K562 (cell line): Measurements from ENCODE around the gene NLE1. TPM values are rescaled to one million over a fixed set of nuclear protein-coding genes. Genes with fewer than 3 reads are reported as not detected.

Experiments used
- ATAC-seq: fragments of 200-7000 bp; cut with Tn5 transposase; 3 replicates; pipeline ENCODE4 v1.9.1; 2020; ENCODE audit warnings: moderate library complexity
- BruUV-seq: library from RNA; stranded (reverse); fragments of 400-500 nt; replicated peaks from 2 replicates; lab custom pipeline; 2021; lab: Mats Ljungman, UMichigan
- CTCF ChIA-PET: fragments of 300-600 bp; formaldehyde crosslinking; extraction: SDS; loops from one replicate; lab custom pipeline; 2021; ENCODE audit warnings: low intra/inter-chr PET ratio; lab: Yijun Ruan, JAX
- POLR2A ChIA-PET: fragments of 300-600, 350-650 bp; sonication (Branson Sonifier 250); formaldehyde crosslinking; extraction: SDS; loops from one replicate; lab custom pipeline; 2021; ENCODE audit warnings: antibody characterized with exemption, inconsistent platforms; lab: Yijun Ruan, JAX
- DNase-seq, 4 experiments: peaks; one replicate each; pipeline versions ENCODE4 v3.0.0 to v3.0.0-alpha.2; 2011 to 2018; ENCODE audit warnings: low spot score in 3 of 4, mixed read lengths in 3 of 4; ENCODE audit errors: extremely low read depth in 1 of 4
- FAIRE-seq: peaks from 2 replicates; lab custom pipeline; 2011; peaks lifted over from hg19 to GRCh38; lab: Jason Lieb, UNC
- H2AFZ ChIP-seq: 2 replicates; pipeline ENCODE4 v1.6.0; 2011; ENCODE audit warnings: low read depth, low read length, control low read depth, inconsistent platforms
- H3K27ac ChIP-seq: fragments of 200-600 bp; 3 replicates; pipeline ENCODE4 v1.8.0; 2011; ENCODE audit warnings: low read depth, mild to moderate bottlenecking, control low read depth, inconsistent platforms, low read length, moderate library complexity, mixed read lengths; ENCODE audit errors: extremely low read depth
- H3K27me3 ChIP-seq, 2 experiments: fragments of 300-600 bp in 1 of 2; 2 replicates in 1 of 2; 3 replicates in 1 of 2; pipeline versions ENCODE4 v1.6.0 to v1.8.0; 2011; ENCODE audit warnings: inconsistent platforms in 2 of 2, low read length in 2 of 2, mild to moderate bottlenecking in 1 of 2, mixed read lengths in 1 of 2, moderate library complexity in 1 of 2; ENCODE audit not compliant: control insufficient read depth in 2 of 2, insufficient read depth in 2 of 2
- H3K36me3 ChIP-seq: fragments of 300-600 bp; 3 replicates; pipeline ENCODE4 v1.8.0; 2011; ENCODE audit warnings: mild to moderate bottlenecking, low read length, inconsistent platforms; ENCODE audit not compliant: control insufficient read depth, insufficient read depth
- H3K4me1 ChIP-seq, 2 experiments: fragments of 200-600 bp in 1 of 2; replicated peaks in 1 of 2; 2 replicates in 1 of 2; 3 replicates in 1 of 2; pipeline versions ENCODE4 v1.5.1 to v1.8.0; 2011; ENCODE audit warnings: inconsistent platforms in 2 of 2, low read length in 2 of 2, mild to moderate bottlenecking in 1 of 2, mixed read lengths in 1 of 2, moderate library complexity in 1 of 2; ENCODE audit not compliant: control insufficient read depth in 2 of 2, insufficient read depth in 2 of 2
- H3K4me2 ChIP-seq: 2 replicates; pipeline ENCODE4 v1.6.1; 2011; ENCODE audit warnings: low read length, control low read depth, inconsistent platforms, mixed read lengths; ENCODE audit not compliant: insufficient read depth
- H3K4me3 ChIP-seq: fragments of 200-600 bp; sonication (generic), shearing (Covaris generic); 2 replicates; pipeline ENCODE4 v1.5.1; 2016; ENCODE audit warnings: control low read depth, inconsistent platforms
- H3K79me2 ChIP-seq: fragments of 200-600 bp; 3 replicates; pipeline ENCODE4 v1.8.0; 2011; ENCODE audit warnings: low read length, inconsistent platforms; ENCODE audit not compliant: control insufficient read depth, insufficient read depth
- H3K9ac ChIP-seq, 2 experiments: 2 replicates each; pipeline versions ENCODE4 v1.6.0 to v1.6.1; 2011; ENCODE audit warnings: low read depth in 2 of 2, low read length in 2 of 2, control low read depth in 1 of 2, inconsistent platforms in 1 of 2, mild to moderate bottlenecking in 1 of 2, mixed read lengths in 1 of 2; ENCODE audit not compliant: insufficient read depth in 1 of 2
- H3K9me1 ChIP-seq: one replicate; pipeline ENCODE4 v1.6.0; 2011; ENCODE audit warnings: inconsistent platforms, mild to moderate bottlenecking, low read length, moderate library complexity; ENCODE audit not compliant: control insufficient read depth, insufficient read depth
- H3K9me3 ChIP-seq: replicated peaks from 2 replicates; pipeline ENCODE4 v1.5.1; 2011; ENCODE audit warnings: low read depth, low read length, inconsistent platforms; ENCODE audit not compliant: control insufficient read depth, insufficient read depth
- H4K20me1 ChIP-seq: replicated peaks from 2 replicates; pipeline ENCODE4 v1.6.1; 2011; ENCODE audit warnings: low read length, inconsistent platforms, mixed read lengths; ENCODE audit not compliant: control insufficient read depth, insufficient read depth
- ARID3B ChIP-seq: fragments of 250-450 bp; sonication (Bioruptor Pico); IDR thresholded peaks from 2 replicates; pipeline ENCODE4 v1.4.0; 2020; ENCODE audit warnings: borderline replicate concordance
- MIER1 ChIP-seq: fragments of 450-650 bp; IDR thresholded peaks from 2 replicates; pipeline ENCODE4 v1.6.1; 2016; ENCODE audit warnings: antibody characterized with exemption, mild to moderate bottlenecking, low read depth
- NR2C2 ChIP-seq, 2 experiments: fragments of 200-800 bp in 1 of 2; sonication (Bioruptor generic) in 1 of 2; sonication (generic) in 1 of 2; formaldehyde crosslinking in 1 of 2; IDR thresholded peaks; 2 replicates each; pipeline versions ENCODE4 v1.6.1 to v1.8.0; 2016 to 2022; ENCODE audit warnings: mild to moderate bottlenecking in 1 of 2, missing compliant biosample characterization in 1 of 2, missing genetic modification characterization in 1 of 2, missing genetic modification reagents in 1 of 2
- RFX1 ChIP-seq: fragments of 450-650 bp; IDR thresholded peaks from 2 replicates; pipeline ENCODE4 v1.6.1; 2016; ENCODE audit warnings: mild to moderate bottlenecking, moderate library complexity
- SIN3A ChIP-seq, 2 experiments: fragments of 150-350 bp in 1 of 2; IDR thresholded peaks; 2 replicates each; pipeline ENCODE4 v1.6.1; 2011 to 2016; ENCODE audit warnings: borderline replicate concordance in 2 of 2, low read depth in 2 of 2, low read length in 2 of 2, mild to moderate bottlenecking in 2 of 2, moderate library complexity in 2 of 2; ENCODE audit not compliant: control insufficient read depth in 1 of 2
- ZNF431 ChIP-seq: sonication (generic); formaldehyde crosslinking; IDR thresholded peaks from 2 replicates; pipeline ENCODE4 v1.8.0; 2022; ENCODE audit warnings: mild to moderate bottlenecking, missing genetic modification reagents
- ZNF445 ChIP-seq: fragments of 250-450 bp; sonication (Bioruptor Pico); IDR thresholded peaks from 2 replicates; pipeline ENCODE4 v1.4.0; 2020; ENCODE audit warnings: low read depth, mild to moderate bottlenecking, moderate library complexity
- ZNF699 ChIP-seq: fragments of 250-450 bp; sonication (Bioruptor Pico); IDR thresholded peaks from 2 replicates; pipeline ENCODE4 v1.8.0; 2021; ENCODE audit warnings: mild to moderate bottlenecking, moderate library complexity; ENCODE audit not compliant: insufficient replicate concordance
- WGBS: fragments of 100-300 bp; shearing (Covaris generic); methylation state at CpG from one replicate; pipeline ENCODE4 v1.1.6; 2016; ENCODE audit warnings: low coverage, mixed read lengths; ENCODE audit not compliant: insufficient coverage; ENCODE audit errors: missing lambda C conversion rate; 5-methylcytosine and 5-hydroxymethylcytosine counted together
- in situ Hi-C: fragments of 300-500 bp; cut with MboI; formaldehyde crosslinking; loops from 4 replicates; pipeline ENCODE4 v1.15.0; 2018; ENCODE audit warnings: inconsistent platforms, mixed read lengths
- intact Hi-C: fragments of 100-400 bp; cut with micrococcal nuclease; formaldehyde crosslinking; loops from 2 replicates; pipeline ENCODE4 v1.14.2; 2022
- polyA plus RNA-seq, 8 experiments: library from polyadenylated mRNA; depleted of rRNA in 4 of 8; stranded (reverse) in 5 of 8; unstranded in 3 of 8; fragments of >200 nt; fragmentation: Nextera tagmentation in 2 of 8; fragmentation: Illumina TruSeq in 1 of 8; extraction: Ambion mirVana in 2 of 8; extraction: Trizol in 1 of 8; gene quantifications; 2 replicates each; pipeline versions ENCODE4 v1.2.1 to v1.2.3, GENCODE V29; 2011 to 2014; ENCODE audit warnings: inconsistent platforms in 1 of 8, missing spikeins in 1 of 8
- total RNA-seq, 7 experiments: library from RNA; depleted of rRNA in 6 of 7; stranded (reverse); fragments of >200 nt in 6 of 7; fragmentation: Illumina TruSeq in 2 of 7; extraction: Trizol in 2 of 7; gene quantifications; 2 replicates each; pipeline versions ENCODE4 v1.2.1 to v1.2.3, GENCODE V29; 2011 to 2021; ENCODE audit warnings: low replicate concordance in 1 of 7
- TF ChIP-seq, protein P1 (sequence below): fragments of 450-650 bp; IDR thresholded peaks from one replicate; pipeline ENCODE4 v1.6.1; 2018; ENCODE audit warnings: mild to moderate bottlenecking, moderate library complexity; ENCODE audit not compliant: partially characterized antibody
- TF ChIP-seq, protein P2 (sequence below): sonication (generic); IDR thresholded peaks from 2 replicates; pipeline ENCODE4 v1.6.1; 2016

The NLE1 gene
- total and polyA plus RNA-seq, 9 of the 15 experiments (the other 6 are each of a cell fraction or from before 2014, with no cell fraction given), result 3.8 to 69.0 (median 29.4) TPM

DNA sequence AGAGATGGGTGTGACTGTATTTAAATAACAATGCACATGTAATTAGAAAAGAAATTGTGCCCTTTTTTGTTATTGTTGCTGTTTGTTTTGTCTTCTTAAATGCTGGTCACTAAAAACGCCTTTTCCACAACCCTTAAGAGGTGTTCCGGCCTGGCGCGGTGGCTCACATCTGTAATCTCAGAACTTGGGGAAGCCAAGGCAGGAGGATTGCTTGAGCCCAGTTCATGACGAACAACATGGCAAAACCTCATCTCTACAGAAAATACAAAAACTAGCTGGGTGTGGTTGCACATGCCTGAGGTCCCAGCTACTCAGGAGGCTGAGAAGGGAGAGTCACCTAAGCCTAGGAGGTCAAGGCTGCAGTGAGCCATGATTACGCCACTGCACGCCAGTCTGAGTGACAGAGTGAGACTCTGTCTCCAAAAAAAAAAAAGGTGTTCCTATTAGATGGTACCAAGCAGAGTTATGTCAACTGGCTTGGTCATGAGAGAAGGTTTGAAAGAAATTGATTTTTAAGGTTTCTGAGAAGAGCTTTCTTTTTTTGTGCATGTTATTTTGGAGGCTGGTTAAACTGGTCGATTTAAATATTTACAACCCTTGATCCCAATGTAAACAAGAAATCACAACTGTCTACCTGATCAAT, 55.1 kb downstream of the NLE1 start (continued):
- TF ChIP-seq, protein P1, sequence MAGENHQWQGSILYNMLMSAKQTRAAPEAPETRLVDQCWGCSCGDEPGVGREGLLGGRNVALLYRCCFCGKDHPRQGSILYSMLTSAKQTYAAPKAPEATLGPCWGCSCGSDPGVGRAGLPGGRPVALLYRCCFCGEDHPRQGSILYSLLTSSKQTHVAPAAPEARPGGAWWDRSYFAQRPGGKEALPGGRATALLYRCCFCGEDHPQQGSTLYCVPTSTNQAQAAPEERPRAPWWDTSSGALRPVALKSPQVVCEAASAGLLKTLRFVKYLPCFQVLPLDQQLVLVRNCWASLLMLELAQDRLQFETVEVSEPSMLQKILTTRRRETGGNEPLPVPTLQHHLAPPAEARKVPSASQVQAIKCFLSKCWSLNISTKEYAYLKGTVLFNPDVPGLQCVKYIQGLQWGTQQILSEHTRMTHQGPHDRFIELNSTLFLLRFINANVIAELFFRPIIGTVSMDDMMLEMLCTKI, result no peak
- TF ChIP-seq ZNF699 (CRISPR knock-in tag) (no peak), SIN3A (IDR thresholded peaks at IDR 0.05; ENCODE audit: borderline replicate concordance in 2 of 2, control insufficient read depth in 1 of 2, low read depth in 2 of 2, low read length in 2 of 2) (no peak), RFX1 (no peak), ZNF431 (CRISPR knock-in tag) (no peak), NR2C2 (CRISPR knock-in tag; IDR thresholded peaks at IDR 0.05) (no peak), NR2C2 (tag; IDR thresholded peaks at IDR 0.05) (no peak), MIER1 (no peak), ZNF445 (CRISPR knock-in tag) (no peak)

GRCh38 chr17:35086164-35086563, 55.9 kb downstream of the NLE1 start:
- FAIRE-seq (no peak), ATAC-seq (no peak), DNase-seq (no peak)
- 94% methylated on average over 8 of the region's 8 CpGs for WGBS
- ChIA-PET POLR2A (interaction anchor here (0.6 to 2.5 kb wide), 5 partner anchors 22 to 1056 kb away, joined by 3 to 13 read pairs (median 3); partner anchors contain the start of genes LIG3 and RFFL), CTCF (no interaction called here)
- H4K20me1 ChIP-seq, result no peaks in the 10 kb centered on the region
- in situ Hi-C loops (no loop called here), intact Hi-C loops (loop anchor here (5.0 kb wide), 2 partner anchors 89 to 104 kb away; partner anchors contain the start of gene LIG3)
- no peak for TF ChIP-seq ARID3B
- TF ChIP-seq, protein P2, sequence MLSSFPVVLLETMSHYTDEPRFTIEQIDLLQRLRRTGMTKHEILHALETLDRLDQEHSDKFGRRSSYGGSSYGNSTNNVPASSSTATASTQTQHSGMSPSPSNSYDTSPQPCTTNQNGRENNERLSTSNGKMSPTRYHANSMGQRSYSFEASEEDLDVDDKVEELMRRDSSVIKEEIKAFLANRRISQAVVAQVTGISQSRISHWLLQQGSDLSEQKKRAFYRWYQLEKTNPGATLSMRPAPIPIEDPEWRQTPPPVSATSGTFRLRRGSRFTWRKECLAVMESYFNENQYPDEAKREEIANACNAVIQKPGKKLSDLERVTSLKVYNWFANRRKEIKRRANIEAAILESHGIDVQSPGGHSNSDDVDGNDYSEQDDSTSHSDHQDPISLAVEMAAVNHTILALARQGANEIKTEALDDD, result 0 out of 2 replicates have a peak, but pooled peaks have one; percentile 33
- no peak overlapping the region for H3K4me2 ChIP-seq
- H3K27ac ChIP-seq, result no peak overlapping the region
- H3K79me2 ChIP-seq, result peaks cover 58% of the 10 kb centered on the region
- H3K4me1 ChIP-seq, result peaks cover 22 to 36% of the 10 kb centered on the region in 2 experiments
- no peaks in the 10 kb centered on the region for H3K27me3 ChIP-seq
- H3K9me3 ChIP-seq, result no peaks in the 10 kb centered on the region
- no peak overlapping the region for H2AFZ ChIP-seq
- H3K4me3 ChIP-seq, result no peak overlapping the region
- H3K36me3 ChIP-seq, result no peaks in the 10 kb centered on the region
- peaks cover 3% of the 10 kb centered on the region for H3K9me1 ChIP-seq
- no peak overlapping the region for H3K9ac ChIP-seq
- no TSS peak for BruUV-seq
